ENCODE data around the gene MNX1. TPM values are rescaled to one million over a fixed set of nuclear protein-coding genes. Genes with fewer than 3 reads are reported as not detected.

Gene MNX1
- total RNA-seq, 1 experiment from 2014 or later: not detected

GRCh38 chr7:157043745-157044144, 33.3 kb upstream of the MNX1 start:
- CTCF ChIA-PET: no interaction called here
- no TSS peak for BruUV-seq (replicated peaks)
- intact Hi-C loops (cut with micrococcal nuclease; ENCODE audit: unreplicated experiment): no loop called here
- no peaks in the 10 kb centered on the region for H3K9me3 ChIP-seq (ENCODE audit: low read depth, low read length, poor library complexity, severe bottlenecking)
- peaks cover 10% of the 10 kb centered on the region for H3K27me3 ChIP-seq (replicated peaks; ENCODE audit: insufficient read depth, low read depth, low read length, poor library complexity)
- POLR2A ChIA-PET (ENCODE audit: low non-redundant PET): no interaction called here
- no peak for DNase-seq (ENCODE audit: low spot score)
- H3K4me1 ChIP-seq (ENCODE audit: insufficient read depth, low read length, poor library complexity, severe bottlenecking): no peaks in the 10 kb centered on the region
- no peak overlapping the region for H3K4me3 ChIP-seq (ENCODE audit: low read depth, low read length, poor library complexity, severe bottlenecking)
- no peaks in the 10 kb centered on the region for H3K36me3 ChIP-seq (ENCODE audit: insufficient read depth, low read length, poor library complexity, severe bottlenecking)
- TF ChIP-seq CTCF (conservative IDR thresholded peaks at IDR 0.05; ENCODE audit: low read depth, low read length) (no peak), EZH2 (IDR thresholded peaks at IDR 0.05; ENCODE audit: borderline replicate concordance, low read depth, low read length, poor library complexity, severe bottlenecking) (no peak)
- H3K27ac ChIP-seq (ENCODE audit: low read depth, low read length, poor library complexity, severe bottlenecking): no peak overlapping the region

GRCh38 chr7:157041514-157042277, 31.2 kb upstream of the MNX1 start:
- no peaks in the 10 kb centered on the region for H3K36me3 ChIP-seq (ENCODE audit: insufficient read depth, low read length, poor library complexity, severe bottlenecking)
- BruUV-seq (replicated peaks): no TSS peak
- POLR2A ChIA-PET (ENCODE audit: low non-redundant PET): no interaction called here
- H3K27me3 ChIP-seq (replicated peaks; ENCODE audit: insufficient read depth, low read depth, low read length, poor library complexity): peaks cover 18% of the 10 kb centered on the region
- no peaks in the 10 kb centered on the region for H3K4me1 ChIP-seq (ENCODE audit: insufficient read depth, low read length, poor library complexity, severe bottlenecking)
- CTCF ChIA-PET: no interaction called here
- no peak overlapping the region for H3K27ac ChIP-seq (ENCODE audit: low read depth, low read length, poor library complexity, severe bottlenecking)
- H3K9me3 ChIP-seq (ENCODE audit: low read depth, low read length, poor library complexity, severe bottlenecking): no peaks in the 10 kb centered on the region
- DNase-seq (ENCODE audit: low spot score): peak; percentile 26
- intact Hi-C loops (cut with micrococcal nuclease; ENCODE audit: unreplicated experiment): no loop called here
- no peak overlapping the region for H3K4me3 ChIP-seq (ENCODE audit: low read depth, low read length, poor library complexity, severe bottlenecking)
- TF ChIP-seq EZH2 (IDR thresholded peaks at IDR 0.05; ENCODE audit: borderline replicate concordance, low read depth, low read length, poor library complexity, severe bottlenecking): no peak
- no peak for TF ChIP-seq CTCF (conservative IDR thresholded peaks at IDR 0.05; ENCODE audit: low read depth, low read length)

- DNase-seq (ENCODE audit: low spot score): no peak
- Histone ChIP-seq H3K36me3 (ENCODE audit: insufficient read depth, low read length, poor library complexity, severe bottlenecking) (no peaks in the 10 kb centered on the region), H3K4me1 (ENCODE audit: insufficient read depth, low read length, poor library complexity, severe bottlenecking) (no peaks in the 10 kb centered on the region), H3K9me3 (ENCODE audit: low read depth, low read length, poor library complexity, severe bottlenecking) (no peaks in the 10 kb centered on the region), H3K27ac (ENCODE audit: low read depth, low read length, poor library complexity, severe bottlenecking) (no peak overlapping the region), H3K27me3 (replicated peaks; ENCODE audit: insufficient read depth, low read depth, low read length, poor library complexity) (peaks cover 18% of the 10 kb centered on the region), H3K4me3 (ENCODE audit: low read depth, low read length, poor library complexity, severe bottlenecking) (no peak overlapping the region)
- intact Hi-C loops (cut with micrococcal nuclease; ENCODE audit: unreplicated experiment): no loop called here
- POLR2A ChIA-PET (ENCODE audit: low non-redundant PET): no interaction called here
- BruUV-seq (replicated peaks): no TSS peak
- TF ChIP-seq CTCF (conservative IDR thresholded peaks at IDR 0.05; ENCODE audit: low read depth, low read length) (no peak), EZH2 (IDR thresholded peaks at IDR 0.05; ENCODE audit: borderline replicate concordance, low read depth, low read length, poor library complexity, severe bottlenecking) (no peak)
- CTCF ChIA-PET: no interaction called here
These were observed 30.5 kb upstream of the MNX1 start for GRCh38 chr7:157041004-157041403.

Measured in A673 (cell line).